ENCODE data around the gene INPP4A.

DNA sequence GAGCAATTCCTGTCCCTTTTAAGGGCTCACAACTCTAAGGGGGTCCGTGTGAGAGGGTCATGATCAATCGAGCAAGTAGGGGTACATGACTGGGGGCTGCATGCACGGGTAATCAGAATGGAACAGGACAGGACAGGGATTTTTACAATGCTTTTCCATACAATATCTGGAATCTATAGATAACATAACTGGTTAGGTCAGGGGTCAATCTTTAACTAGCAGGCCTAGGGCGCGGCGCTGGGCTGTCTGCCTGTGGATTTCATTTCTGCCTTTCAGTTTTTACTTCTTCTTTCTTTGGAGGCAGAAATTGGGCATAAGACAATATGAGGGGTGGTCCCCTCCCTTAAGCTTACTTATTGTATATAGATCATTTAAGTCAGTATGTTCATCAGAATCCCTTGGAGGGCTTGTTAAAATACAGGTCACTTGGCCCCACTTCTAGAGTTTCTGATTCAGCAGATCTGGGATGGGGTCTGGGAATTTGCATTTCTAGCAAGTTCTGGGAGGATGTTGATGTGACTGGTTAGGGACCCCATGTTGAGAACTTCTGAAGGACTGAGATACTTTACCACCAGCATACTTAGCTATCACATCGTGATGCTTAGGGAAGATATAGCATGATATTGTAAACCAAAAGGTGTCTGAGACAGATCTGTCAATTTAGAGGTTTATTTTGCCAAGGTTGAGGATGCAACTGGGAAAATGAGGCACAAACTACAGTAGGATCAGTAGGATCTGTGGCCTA, 2.8 kb upstream of the INPP4A start:
- TF ChIP-seq, protein P1, sequence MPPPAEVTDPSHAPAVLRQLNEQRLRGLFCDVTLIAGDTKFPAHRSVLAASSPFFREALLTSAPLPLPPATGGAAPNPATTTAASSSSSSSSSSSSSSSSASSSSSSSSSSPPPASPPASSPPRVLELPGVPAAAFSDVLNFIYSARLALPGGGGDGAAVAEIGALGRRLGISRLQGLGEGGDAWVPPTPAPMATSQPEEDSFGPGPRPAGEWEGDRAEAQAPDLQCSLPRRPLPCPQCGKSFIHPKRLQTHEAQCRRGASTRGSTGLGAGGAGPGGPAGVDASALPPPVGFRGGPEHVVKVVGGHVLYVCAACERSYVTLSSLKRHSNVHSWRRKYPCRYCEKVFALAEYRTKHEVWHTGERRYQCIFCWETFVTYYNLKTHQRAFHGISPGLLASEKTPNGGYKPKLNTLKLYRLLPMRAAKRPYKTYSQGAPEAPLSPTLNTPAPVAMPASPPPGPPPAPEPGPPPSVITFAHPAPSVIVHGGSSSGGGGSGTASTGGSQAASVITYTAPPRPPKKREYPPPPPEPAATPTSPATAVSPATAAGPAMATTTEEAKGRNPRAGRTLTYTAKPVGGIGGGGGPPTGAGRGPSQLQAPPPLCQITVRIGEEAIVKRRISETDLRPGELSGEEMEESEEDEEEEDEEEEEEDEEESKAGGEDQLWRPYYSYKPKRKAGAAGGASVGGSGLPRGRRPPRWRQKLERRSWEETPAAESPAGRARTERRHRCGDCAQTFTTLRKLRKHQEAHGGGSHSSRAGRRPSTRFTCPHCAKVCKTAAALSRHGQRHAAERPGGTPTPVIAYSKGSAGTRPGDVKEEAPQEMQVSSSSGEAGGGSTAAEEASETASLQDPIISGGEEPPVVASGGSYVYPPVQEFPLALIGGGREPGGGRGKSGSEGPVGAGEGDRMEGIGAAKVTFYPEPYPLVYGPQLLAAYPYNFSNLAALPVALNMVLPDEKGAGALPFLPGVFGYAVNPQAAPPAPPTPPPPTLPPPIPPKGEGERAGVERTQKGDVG (CRISPR knock-in tag; IDR thresholded peaks at IDR 0.05) = no peak
- TF ChIP-seq POLR2A (IDR thresholded peaks at IDR 0.05; ENCODE audit: low read depth, low read length) (no peak), CHD1 (IDR thresholded peaks at IDR 0.05; ENCODE audit: low read depth, low read length) (no peak), ZNF384 (IDR thresholded peaks at IDR 0.05; ENCODE audit: borderline replicate concordance, low read depth, low read length) (no peak), CREB1 (IDR thresholded peaks at IDR 0.05; ENCODE audit: low read depth) (no peak)
- TF ChIP-seq, protein P2, sequence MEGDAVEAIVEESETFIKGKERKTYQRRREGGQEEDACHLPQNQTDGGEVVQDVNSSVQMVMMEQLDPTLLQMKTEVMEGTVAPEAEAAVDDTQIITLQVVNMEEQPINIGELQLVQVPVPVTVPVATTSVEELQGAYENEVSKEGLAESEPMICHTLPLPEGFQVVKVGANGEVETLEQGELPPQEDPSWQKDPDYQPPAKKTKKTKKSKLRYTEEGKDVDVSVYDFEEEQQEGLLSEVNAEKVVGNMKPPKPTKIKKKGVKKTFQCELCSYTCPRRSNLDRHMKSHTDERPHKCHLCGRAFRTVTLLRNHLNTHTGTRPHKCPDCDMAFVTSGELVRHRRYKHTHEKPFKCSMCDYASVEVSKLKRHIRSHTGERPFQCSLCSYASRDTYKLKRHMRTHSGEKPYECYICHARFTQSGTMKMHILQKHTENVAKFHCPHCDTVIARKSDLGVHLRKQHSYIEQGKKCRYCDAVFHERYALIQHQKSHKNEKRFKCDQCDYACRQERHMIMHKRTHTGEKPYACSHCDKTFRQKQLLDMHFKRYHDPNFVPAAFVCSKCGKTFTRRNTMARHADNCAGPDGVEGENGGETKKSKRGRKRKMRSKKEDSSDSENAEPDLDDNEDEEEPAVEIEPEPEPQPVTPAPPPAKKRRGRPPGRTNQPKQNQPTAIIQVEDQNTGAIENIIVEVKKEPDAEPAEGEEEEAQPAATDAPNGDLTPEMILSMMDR (IDR thresholded peaks at IDR 0.05 in 2 of 3, conservative IDR thresholded peaks at IDR 0.05 in 1 of 3; ENCODE audit: control insufficient read depth in 2 of 3, extremely low read depth in 1 of 3, insufficient read depth in 1 of 3, low read depth in 3 of 3, low read length in 3 of 3) = no peak
- TF ChIP-seq, protein P3, sequence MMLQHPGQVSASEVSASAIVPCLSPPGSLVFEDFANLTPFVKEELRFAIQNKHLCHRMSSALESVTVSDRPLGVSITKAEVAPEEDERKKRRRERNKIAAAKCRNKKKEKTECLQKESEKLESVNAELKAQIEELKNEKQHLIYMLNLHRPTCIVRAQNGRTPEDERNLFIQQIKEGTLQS (IDR thresholded peaks at IDR 0.05; ENCODE audit: borderline replicate concordance, extremely low read depth, low read depth, low read length) = no peak

Data from GM12878 (cell line).